Adrenal gland (tissue), 12 donors: ENCODE results near the gene KCNH3. TPM values are rescaled to one million over a fixed set of nuclear protein-coding genes. Genes with fewer than 3 reads are reported as not detected.

Experiments
- DNase-seq, 7 donors: peaks; one replicate each; pipeline ENCODE4 v3.0.0-alpha.2; 2019 to 2020
- H3K27ac ChIP-seq, 5 donors: fragments of 200-600 bp; sonication (generic) in 4 of 5; 1 replicate in 3 of 5; 2 replicates in 2 of 5; pipeline versions ENCODE4 v1.5.1 to v1.8.0; 2016 to 2020; ENCODE audit warnings: mild to moderate bottlenecking in 1 of 5
- H3K27me3 ChIP-seq: fragments of 200-600 bp; 2 replicates; pipeline ENCODE4 v1.8.0; 2021
- H3K36me3 ChIP-seq, 2 donors: fragments of 200-600 bp; replicated peaks in 1 of 2; 1 replicate in 1 of 2; 2 replicates in 1 of 2; pipeline versions ENCODE4 v1.5.1 to v1.8.0; 2018 to 2022
- H3K4me1 ChIP-seq, 2 donors: fragments of 200-600 bp; replicated peaks in 1 of 2; 1 replicate in 1 of 2; 2 replicates in 1 of 2; pipeline versions ENCODE4 v1.5.1 to v1.8.0; 2018 to 2021
- H3K4me3 ChIP-seq, 4 donors: fragments of 200-600 bp; sonication (generic) in 3 of 4; one replicate each; pipeline ENCODE4 v1.5.1; 2016 to 2018
- H3K9me3 ChIP-seq, 3 donors: fragments of 200-600 bp; sonication (generic) in 1 of 3; replicated peaks in 1 of 3; 1 replicate in 2 of 3; 2 replicates in 1 of 3; pipeline versions ENCODE4 v1.5.1 to v1.8.0; 2016 to 2021
- POLR2A ChIP-seq, 2 donors: fragments of 450-650 bp; IDR thresholded peaks; one replicate each; pipeline ENCODE4 v1.6.1; 2017; ENCODE audit warnings: antibody characterized with exemption in 2 of 2, mild to moderate bottlenecking in 2 of 2, moderate library complexity in 1 of 2
- WGBS, 4 donors: extraction: QIAGEN DNeasy Blood & Tissue Kit in 2 of 4; methylation state at CpG; one replicate each; pipeline versions ENCODE4 v1.1.5 to v1.1.7; 2013 to 2017; 5-methylcytosine and 5-hydroxymethylcytosine counted together
- intact Hi-C, 2 donors: fragments of 100-400 bp; cut with DNase I; formaldehyde crosslinking; loops; one replicate each; pipeline versions ENCODE4 v1.14.1 to v1.15.0; 2022 to 2023
- polyA plus RNA-seq, 3 donors: library from polyadenylated mRNA; stranded (reverse); fragments of 200-250 nt in 2 of 3; fragments of 350-450 nt in 1 of 3; fragmentation: Illumina TruSeq in 1 of 3; extraction: RNeasy Lipid Tissue Mini Kit (QIAGEN cat#74804) in 1 of 3; gene quantifications; one replicate each; pipeline ENCODE4 v1.2.3, GENCODE V29; 2013 to 2014
- total RNA-seq, 9 donors: library from RNA; depleted of rRNA in 4 of 9; stranded (reverse); fragments of >200 nt in 4 of 9; fragments of 120-200 nt in 1 of 9; fragmentation: NEBNext Ultra II Directional in 1 of 9; extraction: Animal tissue kit (Norgen Biotek cat#: 25700) in 1 of 9; gene quantifications; one replicate each; pipeline versions ENCODE4 v1.1.0 to v1.2.4, GENCODE V29; 2013 to 2023
- TF ChIP-seq, protein P1 (sequence below), 6 experiments: fragments of 450-650 bp in 4 of 6; fragments of 200-600 bp in 2 of 6; sonication (generic) in 1 of 6; IDR thresholded peaks; 1 replicate in 5 of 6; 2 replicates in 1 of 6; pipeline versions ENCODE4 v1.5.1 to v1.8.0; 2016 to 2021; ENCODE audit warnings: antibody characterized with exemption in 6 of 6, mild to moderate bottlenecking in 2 of 6, moderate library complexity in 1 of 6
- donor health status: healthy with polysubstance abuse.
- donor health status: Bipolar disorder and iron deficiency.
- donor health status: DM: yes; HTN: yes; CAD: no.
- donor health status: DM: no; HTN: no; CAD: no.
- donor health status: DM: no; HTN: no; CAD: no.
- donor health status: DM: yes; HTN: yes; CAD: no.

The KCNH3 gene
- total and polyA plus RNA-seq, 12 donors = 0.07 to 18.9 (median 2.3) TPM

DNA sequence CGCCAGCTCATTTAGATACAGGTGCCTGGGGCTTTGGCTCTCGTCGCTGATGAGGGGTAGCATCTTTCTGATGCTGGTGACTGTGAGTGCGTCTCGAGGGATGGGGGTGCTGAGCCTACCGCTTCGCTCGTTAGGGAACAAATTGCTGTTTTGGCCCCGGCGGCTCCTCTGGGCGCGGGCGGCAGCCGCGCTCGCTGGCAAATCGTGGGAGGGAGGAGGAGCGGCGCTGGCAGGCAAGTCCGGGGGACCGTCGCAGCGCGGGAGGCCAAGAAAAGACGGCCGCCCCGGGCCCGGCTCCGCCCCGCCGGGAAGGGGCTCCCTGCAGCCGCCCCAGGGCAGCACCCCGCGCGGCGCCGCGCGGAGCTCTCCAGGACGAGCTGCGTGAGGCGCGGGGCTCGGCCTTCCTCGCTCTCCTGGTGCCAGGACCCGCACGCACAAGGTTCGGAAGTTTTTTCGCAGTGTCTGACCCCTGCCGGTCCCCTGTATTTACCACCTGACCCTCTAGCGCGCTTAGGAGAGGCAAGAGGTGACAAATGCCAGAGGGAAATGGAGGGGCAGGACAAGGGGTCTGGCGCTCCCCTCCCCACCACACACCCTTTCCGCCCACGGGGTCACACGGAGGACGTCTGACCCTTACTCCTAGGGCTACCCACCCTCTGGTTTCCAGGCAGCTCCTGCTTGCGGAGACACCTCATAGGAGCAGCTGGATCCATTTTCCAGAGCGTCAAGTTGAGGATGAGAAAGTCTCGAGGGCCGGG is 899 bp upstream of the KCNH3 start:
- H3K4me3 ChIP-seq = peak overlapping the region in 3 of 4 donors; percentile 6 to 63 (median 14)
- H3K9me3 ChIP-seq = no peaks in the 10 kb centered on the region
- DNase-seq = peak in 2 of 7 donors; percentile 24 to 48
- no peaks in the 10 kb centered on the region for H3K27me3 ChIP-seq
- TF ChIP-seq, protein P1, sequence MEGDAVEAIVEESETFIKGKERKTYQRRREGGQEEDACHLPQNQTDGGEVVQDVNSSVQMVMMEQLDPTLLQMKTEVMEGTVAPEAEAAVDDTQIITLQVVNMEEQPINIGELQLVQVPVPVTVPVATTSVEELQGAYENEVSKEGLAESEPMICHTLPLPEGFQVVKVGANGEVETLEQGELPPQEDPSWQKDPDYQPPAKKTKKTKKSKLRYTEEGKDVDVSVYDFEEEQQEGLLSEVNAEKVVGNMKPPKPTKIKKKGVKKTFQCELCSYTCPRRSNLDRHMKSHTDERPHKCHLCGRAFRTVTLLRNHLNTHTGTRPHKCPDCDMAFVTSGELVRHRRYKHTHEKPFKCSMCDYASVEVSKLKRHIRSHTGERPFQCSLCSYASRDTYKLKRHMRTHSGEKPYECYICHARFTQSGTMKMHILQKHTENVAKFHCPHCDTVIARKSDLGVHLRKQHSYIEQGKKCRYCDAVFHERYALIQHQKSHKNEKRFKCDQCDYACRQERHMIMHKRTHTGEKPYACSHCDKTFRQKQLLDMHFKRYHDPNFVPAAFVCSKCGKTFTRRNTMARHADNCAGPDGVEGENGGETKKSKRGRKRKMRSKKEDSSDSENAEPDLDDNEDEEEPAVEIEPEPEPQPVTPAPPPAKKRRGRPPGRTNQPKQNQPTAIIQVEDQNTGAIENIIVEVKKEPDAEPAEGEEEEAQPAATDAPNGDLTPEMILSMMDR (IDR thresholded peaks at IDR 0.05) = no peak
- no peak for TF ChIP-seq POLR2A (IDR thresholded peaks at IDR 0.05)
- peaks cover 13 to 16% of the 10 kb centered on the region in 2 donors for H3K4me1 ChIP-seq
- H3K36me3 ChIP-seq = no peaks in the 10 kb centered on the region
- H3K27ac ChIP-seq = no peak overlapping the region
- WGBS, 4 donors = 0 to 4% (median 1%) methylated on average over 10 to 61 of the region's 61 CpGs
- intact Hi-C loops = no loop called here

DNA sequence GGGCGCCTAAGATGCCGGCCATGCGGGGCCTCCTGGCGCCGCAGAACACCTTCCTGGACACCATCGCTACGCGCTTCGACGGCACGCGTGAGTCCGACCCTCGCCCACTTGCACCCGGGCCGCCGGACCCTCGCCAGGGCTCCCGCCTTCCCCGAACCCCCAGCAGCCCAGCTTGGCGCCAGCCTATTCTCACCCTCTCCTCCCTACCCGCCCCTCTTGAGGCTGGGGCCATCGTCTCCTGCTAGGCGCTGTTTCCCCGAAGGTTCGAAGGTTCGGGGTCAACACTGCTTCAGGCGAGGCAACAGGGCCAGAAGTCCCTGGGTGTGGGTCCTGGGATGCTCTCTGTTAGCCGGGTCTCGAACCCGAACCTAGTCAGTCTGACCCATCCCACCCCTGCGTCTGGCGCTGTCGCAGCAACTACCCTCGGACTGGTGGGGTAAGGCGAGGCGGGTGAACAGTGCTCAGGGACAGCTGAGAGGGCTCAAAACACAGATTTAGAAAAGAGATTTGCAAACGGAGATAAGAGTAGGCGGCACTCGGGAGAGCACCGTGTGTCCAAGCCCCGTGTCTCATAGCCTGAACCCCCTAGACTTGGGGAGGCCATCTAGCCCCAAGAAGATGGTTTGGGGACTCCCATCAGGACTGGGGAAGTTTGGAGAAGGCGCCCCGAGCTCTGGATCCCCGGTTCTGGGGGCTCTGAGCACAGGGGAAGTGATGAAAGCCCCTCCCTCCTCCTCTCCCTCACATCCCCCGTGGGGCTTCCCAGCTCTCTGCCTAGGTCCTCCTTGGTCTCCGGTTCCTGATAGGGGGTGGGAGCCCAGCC is 787 bp downstream of the KCNH3 start:
- no peak for TF ChIP-seq POLR2A (IDR thresholded peaks at IDR 0.05)
- TF ChIP-seq, protein P1 (IDR thresholded peaks at IDR 0.05) = no peak
- Histone ChIP-seq H3K4me3 (peak overlapping the region in 1 of 4 donors; percentile 63), H3K4me1 (peaks cover 13 to 16% of the 10 kb centered on the region in 2 donors), H3K27me3 (no peaks in the 10 kb centered on the region), H3K9me3 (no peaks in the 10 kb centered on the region), H3K27ac (no peak overlapping the region), H3K36me3 (no peaks in the 10 kb centered on the region)
- 23 to 44% (median 32%) methylated on average over 31 to 47 of the region's 47 CpGs for WGBS, 4 donors
- intact Hi-C loops = no loop called here
- no peak for DNase-seq

- H3K27me3 ChIP-seq = no peaks in the 10 kb centered on the region
- intact Hi-C loops = no loop called here
- no peak overlapping the region for H3K27ac ChIP-seq
- H3K36me3 ChIP-seq = no peaks in the 10 kb centered on the region
- WGBS, 4 donors = 87 to 90% (median 88%) methylated on average over 15 to 21 of the region's 21 CpGs
- no peaks in the 10 kb centered on the region for H3K9me3 ChIP-seq
- no peak overlapping the region for H3K4me3 ChIP-seq
- DNase-seq = no peak
- TF ChIP-seq, protein P1 (IDR thresholded peaks at IDR 0.05) = no peak
- TF ChIP-seq POLR2A (IDR thresholded peaks at IDR 0.05) = no peak
- H3K4me1 ChIP-seq = peaks cover 13 to 16% of the 10 kb centered on the region in 2 donors
These were observed 1.7 kb downstream of the KCNH3 start for GRCh38 chr12:49540229-49541139.
